Vagina (tissue), 2 donors: Measurements from ENCODE around the gene CLRN3.

Experiments used
- POLR2AphosphoS5 ChIP-seq, 2 donors: sonication (generic); formaldehyde crosslinking; IDR thresholded peaks; one replicate each; pipeline ENCODE4 v1.9.0; 2017; ENCODE audit warnings: antibody characterized with exemption in 2 of 2, mild to moderate bottlenecking in 2 of 2, low read depth in 1 of 2; ENCODE audit not compliant: insufficient read depth in 1 of 2
- TF ChIP-seq, protein P1 (sequence below), 3 experiments: fragments of 450-650 bp in 2 of 3; fragments of 200-600 bp in 1 of 3; sonication (generic) in 1 of 3; IDR thresholded peaks; one replicate each; pipeline ENCODE4 v1.5.1; 2017 to 2019; ENCODE audit warnings: antibody characterized with exemption in 3 of 3, mild to moderate bottlenecking in 2 of 3, moderate library complexity in 2 of 3

DNA sequence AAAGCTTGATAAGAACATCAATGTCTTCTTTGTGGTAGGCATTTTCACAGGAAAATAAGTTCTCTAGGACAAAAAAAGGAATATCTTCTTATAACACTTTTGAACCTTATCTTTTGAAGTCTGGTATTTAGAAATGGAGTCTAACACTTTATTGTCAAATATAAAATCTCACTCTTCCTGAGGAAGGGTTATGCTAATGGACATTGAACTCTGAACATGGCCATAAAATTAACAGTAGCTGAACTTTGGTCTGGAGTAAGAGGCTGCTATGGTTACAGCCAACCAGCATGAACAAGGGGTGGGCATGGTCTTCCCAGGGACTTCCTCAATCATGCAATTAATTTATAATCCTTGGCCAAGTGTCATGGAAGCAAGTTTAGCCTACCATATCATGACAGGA is at the start of gene CLRN3:
- TF ChIP-seq, protein P1, sequence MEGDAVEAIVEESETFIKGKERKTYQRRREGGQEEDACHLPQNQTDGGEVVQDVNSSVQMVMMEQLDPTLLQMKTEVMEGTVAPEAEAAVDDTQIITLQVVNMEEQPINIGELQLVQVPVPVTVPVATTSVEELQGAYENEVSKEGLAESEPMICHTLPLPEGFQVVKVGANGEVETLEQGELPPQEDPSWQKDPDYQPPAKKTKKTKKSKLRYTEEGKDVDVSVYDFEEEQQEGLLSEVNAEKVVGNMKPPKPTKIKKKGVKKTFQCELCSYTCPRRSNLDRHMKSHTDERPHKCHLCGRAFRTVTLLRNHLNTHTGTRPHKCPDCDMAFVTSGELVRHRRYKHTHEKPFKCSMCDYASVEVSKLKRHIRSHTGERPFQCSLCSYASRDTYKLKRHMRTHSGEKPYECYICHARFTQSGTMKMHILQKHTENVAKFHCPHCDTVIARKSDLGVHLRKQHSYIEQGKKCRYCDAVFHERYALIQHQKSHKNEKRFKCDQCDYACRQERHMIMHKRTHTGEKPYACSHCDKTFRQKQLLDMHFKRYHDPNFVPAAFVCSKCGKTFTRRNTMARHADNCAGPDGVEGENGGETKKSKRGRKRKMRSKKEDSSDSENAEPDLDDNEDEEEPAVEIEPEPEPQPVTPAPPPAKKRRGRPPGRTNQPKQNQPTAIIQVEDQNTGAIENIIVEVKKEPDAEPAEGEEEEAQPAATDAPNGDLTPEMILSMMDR (IDR thresholded peaks at IDR 0.05) = no peak
- TF ChIP-seq POLR2AphosphoS5 (IDR thresholded peaks at IDR 0.05; ENCODE audit: insufficient read depth in 1 of 2, low read depth in 1 of 2) = no peak
